H54 (cell line): ENCODE results near the gene NXPH4.

Experiments
- DNase-seq: peaks from one replicate; pipeline ENCODE4 v3.0.0; 2011; ENCODE audit warnings: low spot score, mixed read lengths; ENCODE audit not compliant: insufficient read length
- FAIRE-seq: peaks from 3 replicates; lab custom pipeline; 2011; peaks lifted over from hg19 to GRCh38; lab: Jason Lieb, UNC
- POLR2A ChIP-seq: IDR thresholded peaks from 2 replicates; pipeline ENCODE4 v1.6.1; 2011; ENCODE audit warnings: low read depth, mild to moderate bottlenecking, low read length

NXPH4 gene

GRCh38 chr12:57191410-57191809, 25.2 kb upstream of the NXPH4 start:
- TF ChIP-seq POLR2A: no peak
- DNase-seq: no peak
- no peak for FAIRE-seq

DNA sequence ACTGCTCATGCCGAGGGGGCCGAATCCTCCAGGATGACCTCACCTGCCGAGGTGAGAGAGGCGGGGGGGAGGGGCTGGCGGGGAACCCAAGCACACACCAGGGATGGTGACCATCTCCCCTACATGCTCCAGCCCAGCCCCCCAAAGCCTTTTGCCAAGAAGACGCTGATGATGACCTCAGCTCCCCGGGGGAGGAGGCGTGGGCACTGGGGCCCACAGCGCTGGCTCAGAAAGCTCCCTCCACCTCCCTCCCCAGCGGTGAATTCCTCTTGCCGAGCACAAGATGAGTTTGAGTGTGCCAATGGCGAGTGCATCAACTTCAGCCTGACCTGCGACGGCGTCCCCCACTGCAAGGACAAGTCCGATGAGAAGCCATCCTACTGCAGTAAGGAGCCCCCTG, 23.7 kb upstream of the NXPH4 start:
- FAIRE-seq (no peak), DNase-seq (no peak)
- TF ChIP-seq POLR2A: no peak

DNA sequence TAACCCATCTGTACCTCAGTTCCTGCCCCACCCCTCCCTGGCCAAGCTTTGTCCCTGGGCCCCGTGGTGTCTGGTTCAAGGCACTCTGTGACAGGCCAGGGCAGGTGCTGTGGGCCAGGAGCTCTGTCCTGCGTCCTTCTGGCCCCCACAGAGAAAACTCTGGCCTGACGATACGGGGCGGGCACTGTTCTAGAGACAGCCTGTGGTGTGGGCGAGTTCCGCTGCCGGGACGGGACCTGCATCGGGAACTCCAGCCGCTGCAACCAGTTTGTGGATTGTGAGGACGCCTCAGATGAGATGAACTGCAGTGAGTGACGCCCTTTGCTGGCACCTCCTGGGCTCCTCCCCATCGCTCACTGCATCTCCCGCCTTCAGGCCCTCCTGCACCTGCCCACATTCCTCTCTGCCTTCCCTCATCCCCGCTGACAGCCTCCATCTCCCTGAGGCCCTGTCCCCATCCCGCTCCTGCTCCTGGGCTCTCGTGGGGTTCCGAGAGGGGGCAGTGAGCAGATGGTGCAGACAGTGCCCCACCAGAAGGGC, 22.8 kb upstream of the NXPH4 start:
- FAIRE-seq (no peak), DNase-seq (no peak)
- TF ChIP-seq POLR2A: no peak

GRCh38 chr12:57194253-57194652, 22.3 kb upstream of the NXPH4 start:
- TF ChIP-seq POLR2A: no peak
- FAIRE-seq (no peak), DNase-seq (no peak)

DNA sequence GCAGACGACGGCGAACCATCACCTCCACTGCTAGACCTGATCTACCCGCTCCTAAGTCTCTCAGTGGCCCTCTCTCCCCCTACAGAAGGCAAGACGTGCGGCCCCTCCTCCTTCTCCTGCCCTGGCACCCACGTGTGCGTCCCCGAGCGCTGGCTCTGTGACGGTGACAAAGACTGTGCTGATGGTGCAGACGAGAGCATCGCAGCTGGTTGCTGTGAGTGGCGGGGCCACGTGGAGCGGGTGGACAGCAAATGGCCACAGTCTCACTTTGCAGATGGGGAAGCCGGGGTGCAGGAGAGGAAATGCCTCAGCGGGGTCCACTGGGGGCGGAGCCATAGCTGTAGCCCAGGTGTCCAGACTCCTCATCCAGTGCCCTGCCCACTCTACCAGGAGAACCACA, 21.4 kb upstream of the NXPH4 start:
- FAIRE-seq (no peak), DNase-seq (no peak)
- no peak for TF ChIP-seq POLR2A

- FAIRE-seq (no peak), DNase-seq (no peak)
- no peak for TF ChIP-seq POLR2A
Measured at GRCh38 chr12:57195611-57196371, 20.8 kb upstream of the NXPH4 start.

DNA sequence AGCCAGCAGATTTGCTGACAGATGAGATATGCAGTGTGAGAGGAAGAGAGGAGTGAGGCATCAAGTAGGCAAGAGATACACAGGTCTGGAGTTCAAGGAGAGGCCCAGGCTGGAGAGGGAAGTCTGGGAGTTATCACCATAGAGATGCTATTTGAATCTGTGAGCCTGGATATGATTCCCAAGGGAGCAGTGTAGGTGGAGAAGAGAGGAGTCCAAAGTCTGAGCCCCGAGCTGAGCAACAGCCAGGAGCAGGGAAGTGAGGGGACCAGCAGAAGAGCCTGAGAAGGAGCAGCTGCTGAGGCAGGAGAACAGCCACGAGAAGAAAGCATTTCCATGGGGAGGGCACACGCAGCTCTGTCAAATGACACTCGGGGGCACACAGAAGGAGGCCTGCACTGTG, 20.2 kb upstream of the NXPH4 start:
- no peak for DNase-seq
- FAIRE-seq: no peak
- TF ChIP-seq POLR2A: no peak

- TF ChIP-seq POLR2A: no peak
- FAIRE-seq (no peak), DNase-seq (no peak)
Measured at GRCh38 chr12:57196956-57197355, 19.6 kb upstream of the NXPH4 start.

DNA sequence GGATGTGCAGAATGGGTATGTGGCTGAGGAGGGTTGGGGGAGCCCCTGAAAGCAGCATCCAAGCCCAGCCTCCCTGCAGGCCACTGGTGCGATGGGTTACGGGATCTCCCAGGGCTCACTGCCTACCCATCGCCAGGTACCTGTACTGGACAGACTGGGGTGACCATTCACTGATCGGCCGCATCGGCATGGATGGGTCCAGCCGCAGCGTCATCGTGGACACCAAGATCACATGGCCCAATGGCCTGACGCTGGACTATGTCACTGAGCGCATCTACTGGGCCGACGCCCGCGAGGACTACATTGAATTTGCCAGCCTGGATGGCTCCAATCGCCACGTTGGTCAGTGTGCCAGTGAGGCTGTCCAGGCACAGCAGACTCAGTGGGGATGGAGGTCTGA, 18.3 kb upstream of the NXPH4 start:
- no peak for DNase-seq
- no peak for FAIRE-seq
- no peak for TF ChIP-seq POLR2A

GRCh38 chr12:57199191-57199590, 17.4 kb upstream of the NXPH4 start:
- DNase-seq (no peak), FAIRE-seq (no peak)
- TF ChIP-seq POLR2A: no peak

- DNase-seq (no peak), FAIRE-seq (no peak)
- no peak for TF ChIP-seq POLR2A
Measured at GRCh38 chr12:57200497-57200896, 16.1 kb upstream of the NXPH4 start.

- no peak for TF ChIP-seq POLR2A
- FAIRE-seq: no peak
- no peak for DNase-seq
Measured at GRCh38 chr12:57201219-57201618, 15.4 kb upstream of the NXPH4 start.

- TF ChIP-seq POLR2A: no peak
- FAIRE-seq (no peak), DNase-seq (no peak)
Measured at GRCh38 chr12:57201631-57202030, 15.0 kb upstream of the NXPH4 start.

DNA sequence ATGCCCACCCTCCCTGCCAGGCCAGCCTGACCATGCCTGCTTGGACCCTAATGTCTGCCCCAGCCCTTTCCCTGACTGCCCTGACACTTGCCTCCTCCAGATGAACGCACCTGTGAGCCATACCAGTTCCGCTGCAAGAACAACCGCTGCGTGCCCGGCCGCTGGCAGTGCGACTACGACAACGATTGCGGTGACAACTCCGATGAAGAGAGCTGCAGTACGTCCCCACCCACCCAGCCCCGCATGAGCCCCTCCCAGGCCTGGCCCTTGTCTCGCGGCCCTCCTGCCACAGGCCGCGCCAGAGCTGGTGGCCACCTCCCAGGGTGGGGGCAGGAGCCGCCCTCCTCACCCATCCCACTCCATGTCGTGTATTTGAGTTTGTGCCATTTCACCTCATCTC, 14.3 kb upstream of the NXPH4 start:
- DNase-seq: no peak
- no peak for FAIRE-seq
- no peak for TF ChIP-seq POLR2A

DNA sequence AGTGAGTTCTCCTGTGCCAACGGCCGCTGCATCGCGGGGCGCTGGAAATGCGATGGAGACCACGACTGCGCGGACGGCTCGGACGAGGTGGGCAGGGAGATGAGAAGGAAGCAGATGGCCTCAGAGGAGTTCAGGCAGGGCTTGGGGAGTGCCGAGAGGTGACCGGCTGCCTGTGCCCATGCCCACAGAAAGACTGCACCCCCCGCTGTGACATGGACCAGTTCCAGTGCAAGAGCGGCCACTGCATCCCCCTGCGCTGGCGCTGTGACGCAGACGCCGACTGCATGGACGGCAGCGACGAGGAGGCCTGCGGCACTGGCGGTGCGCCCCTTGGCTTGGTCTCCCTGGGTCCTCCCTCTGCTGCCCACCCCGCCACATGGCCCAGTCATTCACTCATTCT, 13.4 kb upstream of the NXPH4 start:
- DNase-seq (no peak), FAIRE-seq (no peak)
- no peak for TF ChIP-seq POLR2A
